T47D (cell line): ENCODE measurements around the gene ANP32D.
"Not testable (repeated sequence)": the region's sequence is repeated elsewhere in the genome, so short reads cannot be mapped to it uniquely, and the experiment has no call there.

ENCODE experiments used
- DNase-seq, 2 experiments: peaks; one replicate each; pipeline versions ENCODE4 v3.0.0 to v3.0.0-alpha.2; 2011 to 2012; ENCODE audit warnings: low read depth in 1 of 2, low spot score in 1 of 2
- JUND ChIP-seq: IDR thresholded peaks from 2 replicates; pipeline ENCODE4 v1.6.1; 2012; ENCODE audit warnings: low read depth
- in situ Hi-C: cut with HindIII; loops from 2 replicates; pipeline ENCODE4 v1.10.0; 2016; ENCODE audit warnings: low sequenced_read_pairs, low pct_unique_long_range_greater_than_20kb

Gene ANP32D

DNA sequence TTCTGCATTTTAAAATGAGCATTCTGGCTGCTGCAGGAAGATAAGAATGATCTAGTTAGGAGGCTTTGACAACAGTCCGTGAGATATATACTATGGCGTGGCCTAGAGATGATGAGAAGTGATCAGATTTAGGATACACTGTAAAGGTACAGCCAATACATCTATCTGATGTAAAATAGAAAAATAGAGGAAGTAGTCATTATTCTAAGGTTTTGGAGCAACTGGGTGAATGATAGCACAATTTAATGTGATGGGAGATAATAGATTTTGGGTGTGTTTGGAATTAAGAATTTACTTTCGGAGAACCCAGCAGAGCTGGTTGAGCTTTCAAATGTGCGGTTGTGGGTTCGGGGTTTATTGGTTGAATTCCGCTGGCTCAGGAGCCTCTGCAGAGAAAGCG is at the start of gene ANP32D:
Gene ANP32D, plus strand, starts transcription at position 301 of the 400 bp plus-strand sequence. CDS start 106 bp downstream, outside the sequence.
- in situ Hi-C loops: no loop called here
- no peak for TF ChIP-seq JUND
- no peak for DNase-seq

- DNase-seq: no peak
- in situ Hi-C loops: no loop called here
- no peak for TF ChIP-seq JUND
These were observed 49.2 kb upstream of the ANP32D start for GRCh38 chr12:48423171-48423570.

DNA sequence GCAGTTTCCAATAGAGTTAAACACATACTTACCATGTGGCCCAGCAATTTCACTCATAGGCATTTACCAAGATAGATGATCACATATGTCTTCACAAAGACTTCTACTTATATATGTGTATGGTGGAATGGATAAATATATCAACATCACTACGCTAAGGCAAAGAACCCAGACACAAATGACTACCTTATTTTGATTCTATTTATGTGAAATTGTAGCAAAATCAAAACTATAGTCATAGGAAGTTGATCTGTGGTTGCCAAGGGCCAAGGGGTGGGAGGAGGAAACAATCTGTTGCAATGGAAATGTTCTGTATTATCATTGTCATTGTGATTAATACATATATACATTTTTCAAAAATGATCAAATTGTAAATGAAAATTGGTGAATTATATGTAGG is 47.7 kb upstream of the ANP32D start:
- no peak for DNase-seq
- no peak for TF ChIP-seq JUND
- in situ Hi-C loops: no loop called here

DNA sequence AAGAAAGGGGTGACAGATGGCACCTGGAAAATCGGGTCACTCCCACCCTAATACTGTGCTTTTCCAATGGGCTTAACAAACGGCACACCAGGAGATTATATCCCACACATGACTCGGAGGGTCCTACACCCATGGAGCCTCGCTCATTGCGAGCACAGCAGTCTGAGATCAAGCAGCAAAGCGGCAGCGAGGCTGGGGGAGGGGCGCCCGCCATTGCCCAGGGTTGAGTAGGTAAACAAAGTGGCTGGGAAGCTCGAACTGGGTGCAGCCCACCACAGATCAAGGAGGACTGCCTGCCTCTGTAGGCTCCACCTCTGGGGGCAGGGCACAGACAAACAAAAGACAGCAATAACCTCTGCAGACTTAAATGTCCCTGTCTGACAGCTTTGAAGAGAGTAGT is 38.3 kb upstream of the ANP32D start:
- in situ Hi-C loops, DNase-seq: not testable (repeated sequence)

DNA sequence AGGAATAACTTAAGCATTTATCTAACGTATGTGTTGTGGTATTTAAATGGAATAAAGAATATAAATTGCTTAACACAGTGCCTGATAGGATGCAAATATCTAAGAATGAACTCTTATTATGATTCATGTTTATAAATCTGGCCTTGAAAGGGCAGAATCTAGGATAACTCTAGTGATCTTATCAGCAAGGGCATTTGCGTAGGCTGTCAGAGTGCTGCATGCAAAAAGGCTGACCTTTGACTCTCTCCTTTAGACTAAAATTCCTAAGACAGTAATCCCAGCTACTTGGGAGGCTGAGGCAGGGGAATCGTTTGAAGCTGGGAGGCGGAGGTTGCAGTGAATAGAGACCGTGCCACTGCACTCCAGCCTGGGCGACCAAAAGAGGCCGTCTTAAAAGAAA is 31.3 kb upstream of the ANP32D start:
- no peak for TF ChIP-seq JUND
- no peak for DNase-seq
- in situ Hi-C loops: no loop called here

DNA sequence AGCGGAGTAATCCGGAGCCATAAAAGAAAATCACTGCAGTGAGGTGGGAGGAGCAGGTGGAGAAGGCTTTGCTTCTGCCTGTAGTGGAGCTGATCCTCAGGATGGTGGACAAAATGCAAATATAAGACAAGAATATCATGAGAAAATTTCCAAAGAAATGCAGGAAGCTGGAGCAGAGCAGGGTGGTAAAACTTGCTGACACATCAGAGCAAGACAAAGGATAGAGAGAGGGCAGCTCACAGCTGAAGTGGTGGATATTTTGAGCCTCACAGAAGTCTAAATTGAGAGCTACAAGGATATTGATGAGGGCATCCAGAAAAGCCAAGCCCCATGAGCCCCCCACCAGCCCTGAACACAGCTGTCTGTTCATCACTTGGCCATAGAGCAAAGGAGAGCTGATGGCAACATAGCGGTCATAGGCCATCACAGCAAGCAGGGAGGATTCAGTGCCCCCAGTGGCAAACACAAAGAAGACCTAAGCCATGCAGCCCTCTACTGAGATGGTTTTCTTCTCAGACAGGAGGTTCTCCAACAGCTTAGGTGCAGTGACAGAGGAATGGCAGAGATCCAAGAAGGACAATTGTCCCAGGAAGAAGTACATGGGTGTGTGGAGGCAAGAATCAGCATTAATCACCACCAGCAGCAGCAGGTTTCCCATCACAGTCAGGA is 30.0 kb upstream of the ANP32D start:
- in situ Hi-C loops: no loop called here
- DNase-seq: no peak
- TF ChIP-seq JUND: no peak

DNA sequence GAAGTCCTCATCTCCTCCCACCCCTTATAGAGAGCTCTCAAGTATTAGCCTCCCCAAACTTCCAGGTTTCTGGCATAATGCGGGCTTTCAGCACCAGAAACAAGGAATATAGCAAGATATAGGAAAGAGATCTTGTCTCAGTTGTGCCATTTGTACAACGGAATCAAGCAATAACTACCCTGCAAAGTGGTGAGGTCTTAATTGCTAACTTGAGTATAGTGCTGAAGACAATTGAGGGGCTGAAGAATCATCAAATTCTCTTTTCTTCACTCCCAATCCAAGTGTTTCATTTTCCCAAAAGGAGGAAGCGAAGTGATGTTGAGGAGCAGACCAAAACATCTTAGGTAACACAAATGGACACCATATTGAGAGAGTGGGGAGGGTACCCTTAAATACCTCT is 26.8 kb upstream of the ANP32D start:
- no peak for TF ChIP-seq JUND
- in situ Hi-C loops: no loop called here
- no peak for DNase-seq

GRCh38 chr12:48446161-48446776 is 26.1 kb upstream of the ANP32D start:
- DNase-seq: no peak
- no peak for TF ChIP-seq JUND
- in situ Hi-C loops: no loop called here

DNA sequence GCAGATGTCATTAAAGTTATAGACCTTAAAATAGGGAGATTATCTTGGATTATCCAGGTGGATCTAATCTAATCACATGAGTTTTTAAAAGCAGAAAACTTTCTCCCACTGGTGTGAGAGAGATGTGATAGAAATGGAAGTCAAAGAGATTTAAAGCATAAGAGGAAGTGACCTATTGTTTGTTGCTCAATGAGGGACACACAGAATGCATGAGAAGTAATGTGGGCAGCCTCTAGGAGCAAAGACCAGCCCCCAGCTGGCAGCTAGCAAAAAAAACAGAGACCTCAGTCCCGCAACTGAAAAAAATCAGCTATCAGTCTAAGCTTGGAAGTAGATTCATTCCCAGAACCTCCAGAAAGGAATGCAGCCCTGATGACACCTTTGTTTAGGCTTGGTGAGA is 24.6 kb upstream of the ANP32D start:
- no peak for DNase-seq
- in situ Hi-C loops: no loop called here

DNA sequence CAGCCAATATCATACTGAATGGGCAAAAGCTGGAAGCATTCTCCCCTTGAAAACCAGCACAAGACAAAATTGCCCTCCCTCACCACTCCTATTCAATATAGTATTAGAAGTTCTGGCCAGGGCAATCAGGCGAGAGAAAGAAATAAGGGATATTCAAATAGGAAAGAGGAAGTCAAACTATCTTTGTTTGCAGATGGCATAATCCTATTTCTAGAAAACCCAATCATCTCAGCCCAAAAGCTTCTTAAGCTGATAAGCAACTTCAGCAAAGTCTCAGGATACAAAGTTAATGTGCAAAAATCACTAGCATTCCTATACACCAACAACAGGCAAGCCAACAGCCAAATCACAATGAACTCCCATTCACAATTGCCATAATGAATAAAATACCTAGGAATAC is 21.0 kb upstream of the ANP32D start:
- in situ Hi-C loops: no loop called here
- no peak for TF ChIP-seq JUND
- DNase-seq: no peak

More for the DNA sequence above, 24.6 kb upstream of the ANP32D start:
- TF ChIP-seq JUND: no peak

- DNase-seq, in situ Hi-C loops: not testable (repeated sequence)
These were observed 19.4 kb upstream of the ANP32D start for GRCh38 chr12:48452961-48453360.

- DNase-seq: peak; percentile 42 to 70
- TF ChIP-seq JUND: no peak
- in situ Hi-C loops: no loop called here
These were observed 17.7 kb upstream of the ANP32D start for GRCh38 chr12:48454667-48455066.

- no peak for TF ChIP-seq JUND
- DNase-seq: no peak
- in situ Hi-C loops: no loop called here
These were observed 17.2 kb upstream of the ANP32D start for GRCh38 chr12:48455116-48455515.

DNA sequence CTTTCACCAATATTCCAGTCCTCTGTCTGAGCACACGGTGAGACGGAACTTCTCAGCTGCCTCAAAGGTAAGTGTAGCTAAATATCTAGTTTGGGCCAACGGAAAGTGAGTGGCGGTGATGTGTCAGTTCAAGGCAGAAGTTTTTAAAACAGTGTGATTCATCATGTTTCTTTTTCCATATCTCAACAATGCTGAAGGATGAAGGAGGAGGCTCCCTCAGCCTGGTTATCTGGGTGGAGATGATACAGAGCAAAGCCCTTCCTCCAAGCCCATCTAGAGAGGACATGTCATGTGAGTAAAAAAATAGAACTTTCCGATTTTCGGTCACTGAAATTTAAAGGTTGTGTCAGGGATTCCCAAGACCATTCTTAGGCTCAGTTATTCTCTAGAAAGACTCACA is 13.1 kb upstream of the ANP32D start:
- in situ Hi-C loops: no loop called here
- TF ChIP-seq JUND: no peak
- no peak for DNase-seq

DNA sequence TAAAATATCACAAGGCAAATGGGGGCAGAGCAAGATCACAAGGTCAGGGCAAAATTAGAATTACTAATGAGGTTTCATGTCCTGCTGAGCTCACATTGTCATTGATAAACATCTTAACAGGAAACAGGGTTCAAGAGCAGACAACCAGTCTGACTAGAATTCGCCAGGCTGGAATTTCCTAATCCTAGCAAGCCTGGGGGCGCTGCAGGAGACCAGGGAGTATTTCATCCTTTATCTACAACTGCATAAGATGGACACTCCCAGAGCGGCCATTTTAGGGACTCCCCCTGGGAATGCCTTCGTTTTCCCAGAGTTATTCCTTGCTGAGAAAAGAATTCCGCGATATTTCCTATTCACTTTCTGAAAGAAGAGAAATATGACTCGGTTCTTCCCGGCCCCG is 3.3 kb upstream of the ANP32D start:
- in situ Hi-C loops, DNase-seq: not testable (repeated sequence)
